ENCODE measurements around the gene DGCR8.

DNA sequence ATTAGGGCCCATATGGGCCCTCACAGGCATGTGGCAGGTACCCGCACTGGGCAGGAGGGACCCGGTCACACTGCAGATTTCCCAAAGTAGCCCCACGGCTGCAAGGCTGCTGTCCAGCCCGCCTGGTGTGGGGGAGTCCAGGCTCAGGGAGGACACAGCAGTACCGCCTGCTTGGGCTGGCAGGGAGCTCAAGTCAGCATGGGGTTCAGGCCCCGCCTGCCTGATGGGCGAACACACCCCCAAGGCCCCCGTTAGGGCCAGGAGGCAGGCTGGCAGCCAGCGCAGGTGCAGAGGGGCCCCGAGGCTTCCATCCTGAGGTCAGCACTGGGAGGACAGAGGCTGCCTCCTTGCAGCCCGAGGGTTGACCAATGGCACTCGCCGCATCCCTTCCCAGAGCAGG lies 57.1 kb downstream of the DGCR8 start:
- no peak for TF ChIP-seq CTCF (conservative IDR thresholded peaks at IDR 0.05; ENCODE audit: low read depth, low read length)
- TF ChIP-seq MAZ (IDR thresholded peaks at IDR 0.05; ENCODE audit: borderline replicate concordance, low read depth, low read length) = no peak
- TF ChIP-seq CHD1 (IDR thresholded peaks at IDR 0.05; ENCODE audit: low read depth, low read length) = no peak
- no peak for TF ChIP-seq POLR2A (IDR thresholded peaks at IDR 0.05; ENCODE audit: low read depth, low read length)
- no peak for TF ChIP-seq USF2 (IDR thresholded peaks at IDR 0.05; ENCODE audit: low read depth, low read length)
- TF ChIP-seq RCOR1 (IDR thresholded peaks at IDR 0.05; ENCODE audit: insufficient replicate concordance, low read length) = no peak
- TF ChIP-seq RFX5 (IDR thresholded peaks at IDR 0.05; ENCODE audit: low read depth, low read length) = no peak
- TF ChIP-seq RAD21 (IDR thresholded peaks at IDR 0.05; ENCODE audit: low read length) = no peak
- no peak for TF ChIP-seq CEBPB (IDR thresholded peaks at IDR 0.05; ENCODE audit: low read depth, low read length)
- no peak for TF ChIP-seq MXI1 (IDR thresholded peaks at IDR 0.05; ENCODE audit: borderline replicate concordance, low read depth, low read length)
